GM23338 (cell line): ENCODE data around the gene MSN. TPM values are rescaled to one million over a fixed set of nuclear protein-coding genes. Genes with fewer than 3 reads are reported as not detected.

ENCODE experiments used
- ATAC-seq: fragments of 200-7000 bp; cut with Tn5 transposase; 3 replicates; pipeline ENCODE4 v1.9.1; 2020
- DNase-seq: peaks from one replicate; pipeline ENCODE4 v3.0.0-alpha.2; 2015; ENCODE audit warnings: low spot score
- H2AFZ ChIP-seq: fragments of 200-600 bp; sonication (generic); 2 replicates; pipeline ENCODE4 v1.8.0; 2016; ENCODE audit warnings: antibody characterized with exemption, mild to moderate bottlenecking, moderate library complexity
- H3F3A ChIP-seq: fragments of 200-600 bp; sonication (generic); replicated peaks from 2 replicates; pipeline ENCODE4 v1.8.0; 2017; ENCODE audit warnings: antibody characterized with exemption, mixed run types, low read depth
- H3K27ac ChIP-seq: fragments of 200-600 bp; sonication (generic); 2 replicates; pipeline ENCODE4 v1.6.1; 2016; ENCODE audit warnings: low read depth
- H3K27me3 ChIP-seq: fragments of 200-600 bp; sonication (generic); 2 replicates; pipeline ENCODE4 v1.8.0; 2016; ENCODE audit warnings: mild to moderate bottlenecking, mixed run types, moderate library complexity; ENCODE audit not compliant: insufficient read depth
- H3K36me3 ChIP-seq: fragments of 200-600 bp; sonication (generic); 2 replicates; pipeline ENCODE4 v1.8.0; 2016; ENCODE audit warnings: mild to moderate bottlenecking; ENCODE audit not compliant: insufficient read depth
- H3K4me1 ChIP-seq: fragments of 200-600 bp; sonication (generic); 2 replicates; pipeline ENCODE4 v1.8.0; 2016; ENCODE audit warnings: mild to moderate bottlenecking, moderate library complexity; ENCODE audit not compliant: insufficient read depth
- H3K4me2 ChIP-seq: fragments of 200-600 bp; sonication (generic); 2 replicates; pipeline ENCODE4 v1.7.1; 2017; ENCODE audit warnings: mixed run types
- H3K4me3 ChIP-seq: fragments of 200-600 bp; sonication (generic); 2 replicates; pipeline ENCODE4 v1.6.1; 2016; ENCODE audit warnings: mixed run types
- H3K79me2 ChIP-seq: fragments of 200-600 bp; sonication (generic); replicated peaks from 2 replicates; pipeline ENCODE4 v1.8.0; 2017; ENCODE audit warnings: mild to moderate bottlenecking; ENCODE audit not compliant: insufficient read depth
- H3K9me2 ChIP-seq: fragments of 200-600 bp; sonication (generic); 2 replicates; pipeline ENCODE4 v1.8.0; 2017; ENCODE audit not compliant: insufficient read depth
- H4K20me1 ChIP-seq: fragments of 200-600 bp; sonication (generic); replicated peaks from 2 replicates; pipeline ENCODE4 v1.8.0; 2017; ENCODE audit warnings: mild to moderate bottlenecking; ENCODE audit not compliant: insufficient read depth
- H3K27ac Mint-ChIP-seq: 2 replicates; pipeline ENCODE4 v1.8.0; 2020; ENCODE audit warnings: inconsistent platforms, mild to moderate bottlenecking, moderate library complexity, mixed read lengths
- H3K27me3 Mint-ChIP-seq: 3 replicates; pipeline ENCODE4 v1.8.0; 2022; ENCODE audit warnings: low read depth, mild to moderate bottlenecking, moderate library complexity, mixed read lengths, inconsistent platforms; ENCODE audit not compliant: insufficient read depth, poor library complexity
- H3K36me3 Mint-ChIP-seq: 3 replicates; pipeline ENCODE4 v1.8.0; 2021; ENCODE audit warnings: low read depth, mild to moderate bottlenecking, inconsistent platforms, moderate library complexity, mixed read lengths
- H3K4me1 Mint-ChIP-seq: 3 replicates; pipeline ENCODE4 v1.8.0; 2020; ENCODE audit warnings: mild to moderate bottlenecking, inconsistent platforms, mixed read lengths
- H3K4me3 Mint-ChIP-seq: 3 replicates; pipeline ENCODE4 v1.8.0; 2021; ENCODE audit warnings: moderate library complexity, mild to moderate bottlenecking, inconsistent platforms, mixed read lengths
- H3K9me3 Mint-ChIP-seq: 3 replicates; pipeline ENCODE4 v1.8.0; 2020; ENCODE audit warnings: moderate library complexity, mild to moderate bottlenecking, inconsistent platforms, mixed read lengths
- CREB1 ChIP-seq: fragments of 250-450 bp; sonication (Bioruptor Pico); IDR thresholded peaks from 2 replicates; pipeline ENCODE4 v1.5.0; 2020; ENCODE audit warnings: low read depth, mild to moderate bottlenecking, moderate library complexity
- EZH2phosphoT487 ChIP-seq: fragments of 200-600 bp; sonication (generic); IDR thresholded peaks from one replicate; pipeline ENCODE4 v1.8.1; 2018; ENCODE audit warnings: antibody characterized with exemption; ENCODE audit not compliant: unreplicated experiment
- JUNB ChIP-seq: IDR thresholded peaks from one replicate; pipeline ENCODE4 v1.6.1; 2016; ENCODE audit warnings: antibody characterized with exemption; ENCODE audit not compliant: unreplicated experiment
- NANOG ChIP-seq: IDR thresholded peaks from 2 replicates; pipeline ENCODE4 v1.6.1; 2016; ENCODE audit warnings: antibody characterized with exemption, borderline replicate concordance
- POLR2AphosphoS5 ChIP-seq: IDR thresholded peaks from 2 replicates; pipeline ENCODE4 v1.6.1; 2016; ENCODE audit warnings: antibody characterized with exemption, low read depth
- REST ChIP-seq: IDR thresholded peaks from one replicate; pipeline ENCODE4 v1.6.1; 2018; ENCODE audit warnings: antibody characterized with exemption; ENCODE audit not compliant: unreplicated experiment
- STAT1 ChIP-seq: IDR thresholded peaks from one replicate; pipeline ENCODE4 v1.6.1; 2016; ENCODE audit warnings: antibody characterized with exemption; ENCODE audit not compliant: unreplicated experiment
- ZNF114 ChIP-seq: fragments of 250-450 bp; sonication (Bioruptor Pico); IDR thresholded peaks from 2 replicates; pipeline ENCODE4 v1.5.0; 2020; ENCODE audit warnings: mild to moderate bottlenecking, moderate library complexity
- polyA plus RNA-seq: library from polyadenylated mRNA; unstranded; fragments of >200 nt; fragmentation: Nextera tagmentation; extraction: Ambion mirVana; gene quantifications from 2 replicates; pipeline ENCODE4 v1.2.1, GENCODE V29; 2016
- total RNA-seq: library from RNA; depleted of rRNA; stranded (reverse); fragments of >200 nt; shearing (Covaris generic); gene quantifications from 2 replicates; pipeline ENCODE4 v1.2.3, GENCODE V29; 2014
- TF ChIP-seq, protein P1 (sequence below): fragments of 250-450 bp; sonication (Bioruptor Pico); IDR thresholded peaks from 2 replicates; pipeline ENCODE4 v1.5.0; 2020; ENCODE audit warnings: mild to moderate bottlenecking, moderate library complexity
- TF ChIP-seq, protein P2 (sequence below), 2 experiments: fragments of 200-600 bp in 1 of 2; sonication (generic) in 1 of 2; conservative IDR thresholded peaks; 2 replicates each; pipeline versions ENCODE4 v1.5.1 to v1.6.1; 2016 to 2017; ENCODE audit warnings: antibody characterized with exemption in 2 of 2, low read depth in 2 of 2, mild to moderate bottlenecking in 2 of 2, moderate library complexity in 1 of 2
- TF ChIP-seq, protein P3 (sequence below): IDR thresholded peaks from 2 replicates; pipeline ENCODE4 v1.6.1; 2016; ENCODE audit warnings: antibody characterized with exemption

The MSN gene
- total and polyA plus RNA-seq, 2 experiments from 2014 or later = 49.2 to 120 TPM

- TF ChIP-seq, protein P1, sequence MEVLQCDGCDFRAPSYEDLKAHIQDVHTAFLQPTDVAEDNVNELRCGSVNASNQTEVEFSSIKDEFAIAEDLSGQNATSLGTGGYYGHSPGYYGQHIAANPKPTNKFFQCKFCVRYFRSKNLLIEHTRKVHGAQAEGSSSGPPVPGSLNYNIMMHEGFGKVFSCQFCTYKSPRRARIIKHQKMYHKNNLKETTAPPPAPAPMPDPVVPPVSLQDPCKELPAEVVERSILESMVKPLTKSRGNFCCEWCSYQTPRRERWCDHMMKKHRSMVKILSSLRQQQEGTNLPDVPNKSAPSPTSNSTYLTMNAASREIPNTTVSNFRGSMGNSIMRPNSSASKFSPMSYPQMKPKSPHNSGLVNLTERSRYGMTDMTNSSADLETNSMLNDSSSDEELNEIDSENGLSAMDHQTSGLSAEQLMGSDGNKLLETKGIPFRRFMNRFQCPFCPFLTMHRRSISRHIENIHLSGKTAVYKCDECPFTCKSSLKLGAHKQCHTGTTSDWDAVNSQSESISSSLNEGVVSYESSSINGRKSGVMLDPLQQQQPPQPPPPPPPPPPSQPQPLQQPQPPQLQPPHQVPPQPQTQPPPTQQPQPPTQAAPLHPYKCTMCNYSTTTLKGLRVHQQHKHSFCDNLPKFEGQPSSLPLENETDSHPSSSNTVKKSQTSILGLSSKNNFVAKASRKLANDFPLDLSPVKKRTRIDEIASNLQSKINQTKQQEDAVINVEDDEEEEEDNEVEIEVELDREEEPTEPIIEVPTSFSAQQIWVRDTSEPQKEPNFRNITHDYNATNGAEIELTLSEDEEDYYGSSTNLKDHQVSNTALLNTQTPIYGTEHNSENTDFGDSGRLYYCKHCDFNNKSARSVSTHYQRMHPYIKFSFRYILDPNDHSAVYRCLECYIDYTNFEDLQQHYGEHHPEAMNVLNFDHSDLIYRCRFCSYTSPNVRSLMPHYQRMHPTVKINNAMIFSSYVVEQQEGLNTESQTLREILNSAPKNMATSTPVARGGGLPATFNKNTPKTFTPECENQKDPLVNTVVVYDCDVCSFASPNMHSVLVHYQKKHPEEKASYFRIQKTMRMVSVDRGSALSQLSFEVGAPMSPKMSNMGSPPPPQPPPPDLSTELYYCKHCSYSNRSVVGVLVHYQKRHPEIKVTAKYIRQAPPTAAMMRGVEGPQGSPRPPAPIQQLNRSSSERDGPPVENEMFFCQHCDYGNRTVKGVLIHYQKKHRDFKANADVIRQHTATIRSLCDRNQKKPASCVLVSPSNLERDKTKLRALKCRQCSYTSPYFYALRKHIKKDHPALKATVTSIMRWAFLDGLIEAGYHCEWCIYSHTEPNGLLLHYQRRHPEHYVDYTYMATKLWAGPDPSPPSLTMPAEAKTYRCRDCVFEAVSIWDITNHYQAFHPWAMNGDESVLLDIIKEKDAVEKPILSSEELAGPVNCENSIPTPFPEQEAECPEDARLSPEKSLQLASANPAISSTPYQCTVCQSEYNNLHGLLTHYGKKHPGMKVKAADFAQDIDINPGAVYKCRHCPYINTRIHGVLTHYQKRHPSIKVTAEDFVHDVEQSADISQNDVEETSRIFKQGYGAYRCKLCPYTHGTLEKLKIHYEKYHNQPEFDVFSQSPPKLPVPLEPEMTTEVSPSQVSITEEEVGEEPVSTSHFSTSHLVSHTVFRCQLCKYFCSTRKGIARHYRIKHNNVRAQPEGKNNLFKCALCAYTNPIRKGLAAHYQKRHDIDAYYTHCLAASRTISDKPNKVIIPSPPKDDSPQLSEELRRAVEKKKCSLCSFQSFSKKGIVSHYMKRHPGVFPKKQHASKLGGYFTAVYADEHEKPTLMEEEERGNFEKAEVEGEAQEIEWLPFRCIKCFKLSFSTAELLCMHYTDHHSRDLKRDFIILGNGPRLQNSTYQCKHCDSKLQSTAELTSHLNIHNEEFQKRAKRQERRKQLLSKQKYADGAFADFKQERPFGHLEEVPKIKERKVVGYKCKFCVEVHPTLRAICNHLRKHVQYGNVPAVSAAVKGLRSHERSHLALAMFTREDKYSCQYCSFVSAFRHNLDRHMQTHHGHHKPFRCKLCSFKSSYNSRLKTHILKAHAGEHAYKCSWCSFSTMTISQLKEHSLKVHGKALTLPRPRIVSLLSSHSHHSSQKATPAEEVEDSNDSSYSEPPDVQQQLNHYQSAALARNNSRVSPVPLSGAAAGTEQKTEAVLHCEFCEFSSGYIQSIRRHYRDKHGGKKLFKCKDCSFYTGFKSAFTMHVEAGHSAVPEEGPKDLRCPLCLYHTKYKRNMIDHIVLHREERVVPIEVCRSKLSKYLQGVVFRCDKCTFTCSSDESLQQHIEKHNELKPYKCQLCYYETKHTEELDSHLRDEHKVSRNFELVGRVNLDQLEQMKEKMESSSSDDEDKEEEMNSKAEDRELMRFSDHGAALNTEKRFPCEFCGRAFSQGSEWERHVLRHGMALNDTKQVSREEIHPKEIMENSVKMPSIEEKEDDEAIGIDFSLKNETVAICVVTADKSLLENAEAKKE (CRISPR knock-in tag) = no peak
- TF ChIP-seq, protein P2, sequence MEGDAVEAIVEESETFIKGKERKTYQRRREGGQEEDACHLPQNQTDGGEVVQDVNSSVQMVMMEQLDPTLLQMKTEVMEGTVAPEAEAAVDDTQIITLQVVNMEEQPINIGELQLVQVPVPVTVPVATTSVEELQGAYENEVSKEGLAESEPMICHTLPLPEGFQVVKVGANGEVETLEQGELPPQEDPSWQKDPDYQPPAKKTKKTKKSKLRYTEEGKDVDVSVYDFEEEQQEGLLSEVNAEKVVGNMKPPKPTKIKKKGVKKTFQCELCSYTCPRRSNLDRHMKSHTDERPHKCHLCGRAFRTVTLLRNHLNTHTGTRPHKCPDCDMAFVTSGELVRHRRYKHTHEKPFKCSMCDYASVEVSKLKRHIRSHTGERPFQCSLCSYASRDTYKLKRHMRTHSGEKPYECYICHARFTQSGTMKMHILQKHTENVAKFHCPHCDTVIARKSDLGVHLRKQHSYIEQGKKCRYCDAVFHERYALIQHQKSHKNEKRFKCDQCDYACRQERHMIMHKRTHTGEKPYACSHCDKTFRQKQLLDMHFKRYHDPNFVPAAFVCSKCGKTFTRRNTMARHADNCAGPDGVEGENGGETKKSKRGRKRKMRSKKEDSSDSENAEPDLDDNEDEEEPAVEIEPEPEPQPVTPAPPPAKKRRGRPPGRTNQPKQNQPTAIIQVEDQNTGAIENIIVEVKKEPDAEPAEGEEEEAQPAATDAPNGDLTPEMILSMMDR (conservative IDR thresholded peaks at IDR 0.05; ENCODE audit: low read depth in 2 of 2) = no peak
- TF ChIP-seq JUNB = no peak
- no peak for TF ChIP-seq NANOG
- TF ChIP-seq, protein P3, sequence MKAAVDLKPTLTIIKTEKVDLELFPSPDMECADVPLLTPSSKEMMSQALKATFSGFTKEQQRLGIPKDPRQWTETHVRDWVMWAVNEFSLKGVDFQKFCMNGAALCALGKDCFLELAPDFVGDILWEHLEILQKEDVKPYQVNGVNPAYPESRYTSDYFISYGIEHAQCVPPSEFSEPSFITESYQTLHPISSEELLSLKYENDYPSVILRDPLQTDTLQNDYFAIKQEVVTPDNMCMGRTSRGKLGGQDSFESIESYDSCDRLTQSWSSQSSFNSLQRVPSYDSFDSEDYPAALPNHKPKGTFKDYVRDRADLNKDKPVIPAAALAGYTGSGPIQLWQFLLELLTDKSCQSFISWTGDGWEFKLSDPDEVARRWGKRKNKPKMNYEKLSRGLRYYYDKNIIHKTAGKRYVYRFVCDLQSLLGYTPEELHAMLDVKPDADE = no peak
- TF ChIP-seq ZNF114 = no peak
Measured at GRCh38 chrX:65752294-65752693, 84.8 kb downstream of the MSN start (continued).

GRCh38 chrX:65755786-65756185, 88.3 kb downstream of the MSN start:
- Histone ChIP-seq H3K9me2 (no peaks in the 10 kb centered on the region), H3K27me3 (no peaks in the 10 kb centered on the region), H3K4me1 (no peaks in the 10 kb centered on the region), H3F3A (no peaks in the 10 kb centered on the region), H3K79me2 (no peaks in the 10 kb centered on the region), H3K4me3 (no peak overlapping the region), H2AFZ (no peak overlapping the region), H3K36me3 (no peaks in the 10 kb centered on the region), H3K4me2 (no peak overlapping the region), H4K20me1 (no peaks in the 10 kb centered on the region), H3K27ac (no peak overlapping the region)
- peaks cover 11% of the 10 kb centered on the region for H3K9me3 Mint-ChIP-seq
- H3K36me3 Mint-ChIP-seq = peaks cover 6% of the 10 kb centered on the region; the same call in 1 of the 3 replicates
- ATAC-seq (no peak), DNase-seq (no peak)
- no peaks in the 10 kb centered on the region for H3K27me3 Mint-ChIP-seq
- no peaks in the 10 kb centered on the region for H3K4me1 Mint-ChIP-seq
- no peak overlapping the region for H3K27ac Mint-ChIP-seq
- H3K4me3 Mint-ChIP-seq = no peak overlapping the region
- TF ChIP-seq REST = no peak
- no peak for TF ChIP-seq CREB1 (CRISPR knock-in tag)
- TF ChIP-seq JUNB = no peak
- no peak for TF ChIP-seq POLR2AphosphoS5
- no peak for TF ChIP-seq ZNF114
- TF ChIP-seq EZH2phosphoT487 = no peak
- no peak for TF ChIP-seq STAT1
- TF ChIP-seq, protein P3 = no peak
